BJ (cell line): ENCODE measurements around the gene CD101. TPM values are rescaled to one million over a fixed set of nuclear protein-coding genes. Genes with fewer than 3 reads are reported as not detected.

ENCODE experiments used
- CTCF ChIA-PET: fragments of 350-600 bp; formaldehyde crosslinking; extraction: SDS; loops from one replicate; lab custom pipeline; 2021; ENCODE audit warnings: antibody characterized with exemption, inconsistent platforms; lab: Yijun Ruan, JAX
- POLR2A ChIA-PET: fragments of 300-600 bp; sonication (Branson Sonifier 250); formaldehyde crosslinking; extraction: SDS; loops from one replicate; lab custom pipeline; 2021; ENCODE audit warnings: antibody characterized with exemption; lab: Charles Lee
- DNase-seq: peaks from one replicate; pipeline ENCODE4 v3.0.0-alpha.2; 2011; ENCODE audit warnings: low read depth
- H3K27me3 ChIP-seq: 2 replicates; pipeline ENCODE4 v1.6.0; 2011; ENCODE audit warnings: low read length; ENCODE audit not compliant: control insufficient read depth, insufficient read depth
- H3K36me3 ChIP-seq: 2 replicates; pipeline ENCODE4 v1.5.1; 2011; ENCODE audit warnings: low read length; ENCODE audit not compliant: control insufficient read depth, insufficient read depth
- H3K4me3 ChIP-seq: 2 replicates; pipeline ENCODE4 v1.5.1; 2011; ENCODE audit warnings: low read depth, mild to moderate bottlenecking, control low read depth, low read length
- polyA plus RNA-seq: library from polyadenylated mRNA; depleted of rRNA; stranded (reverse); fragments of >200 nt; gene quantifications from 2 replicates; pipeline ENCODE4 v1.2.3, GENCODE V29; 2011
- TF ChIP-seq, protein P1 (sequence below): IDR thresholded peaks from 2 replicates; pipeline ENCODE4 v1.5.1; 2011; ENCODE audit warnings: low read depth, mild to moderate bottlenecking, control low read depth, inconsistent platforms, low read length, moderate library complexity; ENCODE audit not compliant: insufficient read depth

The CD101 gene
- polyA plus RNA-seq, 1 experiment, result 0.12 TPM

DNA sequence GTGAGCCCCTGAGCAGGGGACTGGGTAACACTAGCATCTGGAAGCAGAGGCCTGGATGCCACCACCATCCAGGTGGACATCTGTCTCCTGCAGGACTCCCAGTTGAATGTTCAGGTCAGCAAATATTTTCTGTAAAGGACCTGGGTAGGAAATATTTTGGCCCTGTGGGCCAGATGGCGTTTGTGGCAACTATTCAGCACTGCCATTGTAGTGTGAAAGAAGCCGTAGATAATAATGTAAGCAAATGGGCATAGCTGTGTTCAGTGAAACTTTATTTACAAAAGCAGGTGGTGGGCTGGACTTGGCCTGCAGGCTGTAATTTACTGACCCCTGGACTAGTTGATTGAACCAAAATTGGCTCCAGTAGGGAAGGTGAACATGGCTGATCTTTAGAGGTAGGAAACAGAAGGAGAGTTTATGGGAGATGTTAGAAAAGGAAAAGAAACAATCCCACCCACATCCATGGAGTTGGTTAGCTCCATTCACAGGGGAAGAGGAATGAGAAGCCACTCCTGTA is 20.0 kb upstream of the CD101 start:
- no peaks in the 10 kb centered on the region for H3K27me3 ChIP-seq
- H3K4me3 ChIP-seq, result no peak overlapping the region
- TF ChIP-seq, protein P1, sequence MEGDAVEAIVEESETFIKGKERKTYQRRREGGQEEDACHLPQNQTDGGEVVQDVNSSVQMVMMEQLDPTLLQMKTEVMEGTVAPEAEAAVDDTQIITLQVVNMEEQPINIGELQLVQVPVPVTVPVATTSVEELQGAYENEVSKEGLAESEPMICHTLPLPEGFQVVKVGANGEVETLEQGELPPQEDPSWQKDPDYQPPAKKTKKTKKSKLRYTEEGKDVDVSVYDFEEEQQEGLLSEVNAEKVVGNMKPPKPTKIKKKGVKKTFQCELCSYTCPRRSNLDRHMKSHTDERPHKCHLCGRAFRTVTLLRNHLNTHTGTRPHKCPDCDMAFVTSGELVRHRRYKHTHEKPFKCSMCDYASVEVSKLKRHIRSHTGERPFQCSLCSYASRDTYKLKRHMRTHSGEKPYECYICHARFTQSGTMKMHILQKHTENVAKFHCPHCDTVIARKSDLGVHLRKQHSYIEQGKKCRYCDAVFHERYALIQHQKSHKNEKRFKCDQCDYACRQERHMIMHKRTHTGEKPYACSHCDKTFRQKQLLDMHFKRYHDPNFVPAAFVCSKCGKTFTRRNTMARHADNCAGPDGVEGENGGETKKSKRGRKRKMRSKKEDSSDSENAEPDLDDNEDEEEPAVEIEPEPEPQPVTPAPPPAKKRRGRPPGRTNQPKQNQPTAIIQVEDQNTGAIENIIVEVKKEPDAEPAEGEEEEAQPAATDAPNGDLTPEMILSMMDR, result no peak
- CTCF ChIA-PET, result no interaction called here
- POLR2A ChIA-PET, result no interaction called here
- no peaks in the 10 kb centered on the region for H3K36me3 ChIP-seq
- DNase-seq, result no peak

DNA sequence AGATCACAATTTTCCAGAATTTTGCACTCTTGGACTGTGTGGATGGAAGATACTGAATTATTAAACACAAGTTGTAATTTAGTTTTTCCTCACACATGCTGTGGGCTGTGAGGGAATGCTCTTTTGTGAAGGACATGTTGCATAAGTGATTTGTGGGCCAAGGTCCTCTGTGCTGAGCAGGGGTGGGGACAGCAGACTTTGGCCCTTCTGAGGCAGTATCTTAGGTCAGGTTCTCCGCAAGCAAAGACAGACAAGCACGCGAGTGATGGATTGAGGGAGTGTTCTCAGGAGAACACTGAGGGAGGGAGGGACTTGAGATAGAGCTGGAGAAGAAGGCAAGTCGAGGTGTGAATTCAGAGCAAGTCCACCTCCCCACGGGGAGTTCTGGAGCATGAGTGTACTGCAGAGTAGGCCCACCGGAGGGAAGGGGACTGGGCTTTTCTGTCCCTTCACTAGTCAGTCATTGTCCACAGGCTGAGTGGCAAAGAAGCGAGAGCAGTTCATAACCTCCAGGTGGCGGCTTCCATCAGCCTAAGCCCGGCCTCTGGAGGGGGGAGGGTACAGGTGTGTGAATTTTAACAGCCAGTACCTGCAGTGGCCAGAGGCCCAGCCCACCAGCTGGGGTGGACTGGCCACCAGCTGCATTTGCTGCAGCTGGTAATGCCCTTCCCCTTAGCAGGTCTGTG is 19.1 kb upstream of the CD101 start:
- POLR2A ChIA-PET, result no interaction called here
- TF ChIP-seq, protein P1, result no peak
- DNase-seq, result no peak
- Histone ChIP-seq H3K27me3 (no peaks in the 10 kb centered on the region), H3K36me3 (no peaks in the 10 kb centered on the region), H3K4me3 (no peak overlapping the region)
- CTCF ChIA-PET, result no interaction called here

DNA sequence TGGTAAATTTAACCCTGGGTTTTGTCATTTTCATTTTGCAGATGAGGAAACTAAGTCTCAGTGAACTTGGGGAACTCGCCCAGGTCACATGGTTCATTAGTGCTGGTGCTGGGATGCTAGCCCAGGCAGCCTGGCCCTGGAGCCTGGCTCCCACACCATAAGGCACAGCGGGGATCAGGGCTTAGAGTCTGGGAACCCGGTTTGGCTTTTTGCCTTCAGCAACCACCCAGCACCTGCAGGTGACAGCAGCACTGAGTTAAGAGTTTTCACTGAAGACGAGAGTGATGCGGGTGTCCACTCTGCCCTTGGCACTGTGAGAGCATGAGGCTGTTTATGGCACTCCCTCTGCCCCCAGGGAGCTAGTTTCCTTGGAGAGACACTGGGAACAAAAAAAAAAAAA is 18.4 kb upstream of the CD101 start:
- ChIA-PET CTCF (no interaction called here), POLR2A (no interaction called here)
- DNase-seq, result no peak
- TF ChIP-seq, protein P1, result no peak
- H3K36me3 ChIP-seq, result no peaks in the 10 kb centered on the region
- no peak overlapping the region for H3K4me3 ChIP-seq
- H3K27me3 ChIP-seq, result no peaks in the 10 kb centered on the region

DNA sequence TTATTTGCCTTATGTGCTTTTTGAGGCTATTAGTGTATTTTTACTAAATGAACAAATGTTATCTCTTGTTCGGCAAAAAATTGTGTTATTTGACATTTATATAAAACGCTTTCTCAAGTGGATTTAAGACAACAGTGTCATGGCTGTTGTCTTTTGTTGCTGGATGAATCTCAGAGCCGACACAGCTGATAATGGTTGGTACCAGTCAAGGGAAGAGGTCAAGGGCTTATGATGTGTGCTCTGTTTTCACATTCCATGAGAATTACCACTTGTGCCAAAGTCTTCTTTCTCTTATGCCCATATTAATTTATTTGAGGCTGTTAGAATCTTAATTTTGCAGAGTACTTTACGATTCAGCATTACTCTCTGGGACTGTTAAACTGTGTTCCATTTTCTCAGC is 17.9 kb upstream of the CD101 start:
- DNase-seq, result no peak
- TF ChIP-seq, protein P1, result no peak
- no peaks in the 10 kb centered on the region for H3K36me3 ChIP-seq
- no peaks in the 10 kb centered on the region for H3K27me3 ChIP-seq
- POLR2A ChIA-PET, result no interaction called here
- CTCF ChIA-PET, result no interaction called here
- H3K4me3 ChIP-seq, result no peak overlapping the region

DNA sequence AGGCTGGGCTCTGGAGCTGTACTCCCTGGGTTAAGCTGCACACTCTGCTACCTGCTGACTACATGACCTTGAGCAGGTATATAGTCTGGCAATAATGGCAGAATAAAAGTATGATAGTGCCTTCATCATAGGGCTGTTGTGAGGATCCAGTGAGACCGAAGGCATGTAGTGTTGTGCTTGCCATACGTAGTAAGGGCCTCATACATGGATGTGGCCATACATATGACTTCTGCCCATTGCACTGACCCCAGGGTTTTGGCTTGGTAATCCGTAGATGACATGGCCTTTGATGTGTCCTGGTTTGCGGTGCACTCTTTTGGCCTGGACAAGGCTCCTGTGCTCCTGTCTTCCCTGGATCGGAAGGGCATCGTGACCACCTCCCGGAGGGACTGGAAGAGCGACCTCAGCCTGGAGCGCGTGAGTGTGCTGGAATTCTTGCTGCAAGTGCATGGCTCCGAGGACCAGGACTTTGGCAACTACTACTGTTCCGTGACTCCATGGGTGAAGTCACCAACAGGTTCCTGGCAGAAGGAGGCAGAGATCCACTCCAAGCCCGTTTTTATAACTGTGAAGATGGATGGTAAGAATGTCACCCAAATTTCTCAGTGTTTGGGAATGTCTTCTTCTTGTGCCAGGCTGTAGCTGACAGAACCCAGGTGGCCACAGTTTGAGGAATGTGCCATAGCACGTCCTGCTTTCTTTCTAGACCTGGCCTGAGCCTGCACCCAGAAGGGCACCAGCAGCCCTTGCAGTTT is 17.0 kb upstream of the CD101 start:
- H3K4me3 ChIP-seq, result no peak overlapping the region
- TF ChIP-seq, protein P1, result no peak
- ChIA-PET POLR2A (no interaction called here), CTCF (interaction anchor here (1.2 kb wide), 1 partner anchor 10 kb away, joined by 3 read pairs; no protein-coding TSS in a partner anchor)
- H3K27me3 ChIP-seq, result no peaks in the 10 kb centered on the region
- H3K36me3 ChIP-seq, result no peaks in the 10 kb centered on the region
- no peak for DNase-seq
